Activated CD8-positive, alpha-beta memory T cell treated with anti-CD3 and anti-CD28 coated beads, Interleukin-2, amount 50 U/mL, for 48 hours (primary cell): Measurements from ENCODE around the gene PRAF2.

Experiments
- DNase-seq: peaks from one replicate; pipeline ENCODE4 v3.0.0-alpha.2; 2020

PRAF2 gene

GRCh38 chrX:49041744-49042580, 31.8 kb downstream of the PRAF2 start:
- DNase-seq: no peak

DNA sequence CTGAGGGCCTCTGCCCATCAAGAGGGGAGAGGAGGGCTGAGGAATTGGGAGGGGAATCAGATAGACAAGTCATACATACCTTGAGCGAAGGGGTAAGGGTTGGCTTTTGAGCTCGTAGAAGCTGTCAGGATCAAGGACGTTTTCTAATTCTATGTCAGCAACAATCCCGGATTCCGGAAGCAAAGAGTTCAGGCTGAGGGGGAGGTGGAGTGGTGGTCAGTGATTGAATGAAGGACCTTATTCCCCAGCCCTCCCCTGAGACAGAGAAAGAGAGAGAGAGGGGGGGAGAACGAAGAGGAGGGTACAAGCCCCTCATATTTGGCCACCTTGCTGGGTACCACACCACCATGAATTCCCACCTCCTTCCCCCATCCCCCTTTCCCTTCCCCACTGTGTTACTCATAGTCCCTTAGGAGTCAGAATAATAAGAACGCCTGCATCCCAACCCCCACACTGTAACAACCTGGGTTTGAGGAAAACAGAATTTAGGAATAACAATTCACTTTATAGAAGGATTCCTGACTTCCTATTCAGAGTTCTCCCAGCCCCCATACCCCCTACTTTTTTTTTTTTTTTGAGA, 33.3 kb downstream of the PRAF2 start:
- DNase-seq: no peak

GRCh38 chrX:49039598-49040375, 34.0 kb downstream of the PRAF2 start:
- peak; percentile 55 for DNase-seq

DNA sequence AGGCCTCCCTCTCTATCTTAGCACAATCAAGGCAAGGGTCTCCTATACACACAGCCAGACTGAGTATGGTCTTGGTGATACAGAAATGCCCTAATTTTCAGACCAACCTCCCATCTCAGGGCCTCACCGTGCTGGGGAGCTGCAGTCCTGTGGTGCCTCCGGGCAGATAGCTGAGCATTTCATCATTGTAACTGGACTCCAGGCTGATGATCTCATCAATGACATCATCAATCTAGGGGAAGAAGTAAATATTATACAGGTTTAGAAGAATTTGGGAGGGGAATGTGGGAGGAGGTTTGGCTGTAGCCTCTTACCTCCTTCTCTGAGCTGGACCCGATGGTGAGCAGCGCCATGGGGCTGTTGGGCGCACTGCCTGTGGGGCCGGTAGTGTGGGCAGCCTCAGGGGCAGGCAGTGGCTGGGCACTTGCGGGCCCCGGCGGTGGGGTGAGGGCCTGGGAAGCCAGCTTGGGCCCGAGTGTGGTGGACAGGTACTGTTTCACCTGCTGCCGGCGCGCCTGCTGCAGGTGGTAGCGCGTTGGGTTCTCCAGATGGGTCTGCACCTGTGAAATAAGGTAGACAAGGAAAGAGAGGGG, 35.8 kb downstream of the PRAF2 start:
- DNase-seq: no peak

DNA sequence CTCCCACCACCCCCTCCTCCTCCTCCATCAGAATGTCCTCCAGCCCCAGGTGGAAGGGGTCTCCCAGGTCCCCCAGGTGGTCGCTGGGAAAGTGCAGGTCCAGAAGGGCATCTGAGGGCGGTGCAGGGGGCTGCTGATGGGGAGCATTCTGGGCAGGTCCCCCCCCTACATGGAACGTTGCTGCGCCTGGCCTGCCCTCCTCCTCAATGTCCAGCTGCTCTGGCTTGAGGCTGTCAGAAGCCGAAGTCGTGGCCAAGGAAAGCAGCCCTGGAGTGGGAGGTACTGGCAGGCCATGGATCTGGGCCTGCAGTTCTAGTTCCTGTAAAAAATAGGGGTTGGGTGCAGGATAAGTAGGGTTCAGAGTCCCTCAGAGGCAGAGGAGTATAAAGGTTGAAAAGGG, 43.5 kb downstream of the PRAF2 start:
- DNase-seq: no peak

- DNase-seq: no peak
Observed at GRCh38 chrX:49029876-49030275, 43.9 kb downstream of the PRAF2 start.
